Raji (cell line): ENCODE measurements around the gene CEP164.

ENCODE experiments used
- POLR2A ChIP-seq: IDR thresholded peaks from 2 replicates; pipeline ENCODE4 v1.6.1; 2011; ENCODE audit warnings: low read depth, low read length, control low read depth; ENCODE audit not compliant: insufficient read depth

CEP164 gene

DNA sequence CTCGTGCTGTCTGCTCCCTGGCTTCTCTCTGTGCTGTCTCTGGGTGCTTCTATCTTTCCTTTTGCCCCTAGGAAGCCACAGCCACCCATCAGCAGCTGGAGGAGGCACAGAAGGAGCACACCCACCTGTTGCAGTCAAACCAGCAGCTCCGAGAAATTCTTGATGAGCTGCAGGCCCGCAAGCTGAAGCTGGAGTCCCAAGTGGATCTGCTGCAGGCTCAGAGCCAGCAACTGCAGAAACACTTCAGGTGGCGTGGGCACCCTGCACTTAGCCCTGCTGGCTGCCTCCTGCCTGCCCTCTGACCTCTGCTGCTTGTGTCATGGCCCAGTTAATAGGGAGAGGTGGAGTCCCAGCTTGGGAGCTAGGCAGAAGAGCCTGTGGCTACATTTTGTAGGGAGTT, 67.8 kb downstream of the CEP164 start:
- no peak for TF ChIP-seq POLR2A

DNA sequence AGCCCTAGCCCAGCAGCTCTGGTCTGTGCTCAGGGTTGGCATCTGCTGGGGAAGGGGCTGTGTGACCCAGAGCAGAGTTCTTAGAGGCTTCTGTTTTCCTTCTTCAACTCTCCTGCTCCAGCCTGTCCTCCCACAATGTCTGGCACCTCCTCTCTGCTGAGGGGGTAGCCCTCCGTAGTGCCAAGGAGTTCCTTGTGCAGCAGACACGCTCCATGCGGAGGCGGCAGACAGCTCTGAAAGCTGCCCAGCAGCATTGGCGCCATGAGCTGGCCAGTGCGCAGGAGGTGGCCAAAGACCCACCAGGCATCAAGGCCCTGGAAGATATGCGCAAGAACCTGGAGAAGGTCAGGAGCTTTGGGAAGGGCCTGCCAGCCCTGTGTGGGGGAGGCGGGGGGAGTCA, 69.3 kb downstream of the CEP164 start:
- no peak for TF ChIP-seq POLR2A

DNA sequence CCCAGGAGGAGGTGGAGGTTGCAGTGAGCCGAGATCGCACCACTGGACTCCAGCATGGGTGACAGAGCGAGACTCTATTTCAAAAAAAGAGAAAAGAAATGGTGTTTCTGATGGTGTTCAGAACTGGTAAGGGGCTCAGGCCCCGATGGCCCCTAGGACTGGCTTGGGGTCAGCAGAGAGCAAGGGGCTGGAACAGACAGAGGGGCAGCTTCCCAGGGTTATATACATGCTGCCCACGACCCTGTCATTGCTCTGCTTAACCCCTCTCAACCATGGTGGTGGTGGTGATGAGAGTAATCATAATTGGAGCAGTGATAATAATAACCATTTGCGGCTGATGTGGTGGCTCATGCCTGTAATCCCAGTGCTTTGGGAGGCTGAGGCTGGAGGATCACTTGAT, 79.4 kb downstream of the CEP164 start:
- no peak for TF ChIP-seq POLR2A

DNA sequence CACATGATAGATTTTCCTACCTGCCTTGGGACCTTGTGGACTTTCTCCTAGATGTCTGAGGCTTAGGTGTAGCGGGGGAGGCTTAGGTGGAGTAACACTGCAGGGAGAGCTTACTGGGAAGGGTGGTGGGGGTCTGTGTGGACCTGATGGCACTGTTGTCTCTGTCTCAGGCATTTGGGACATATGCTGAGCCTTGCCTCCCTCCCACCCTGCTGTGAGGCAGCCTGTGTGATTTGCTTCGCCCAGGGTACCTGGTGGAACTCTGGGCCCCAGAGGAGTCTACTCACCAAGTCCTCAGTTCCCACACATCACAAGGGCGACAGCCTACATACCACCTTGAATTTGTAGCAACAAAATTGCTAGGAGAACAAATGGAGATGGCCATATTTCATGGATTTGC, 80.7 kb downstream of the CEP164 start:
- no peak for TF ChIP-seq POLR2A

DNA sequence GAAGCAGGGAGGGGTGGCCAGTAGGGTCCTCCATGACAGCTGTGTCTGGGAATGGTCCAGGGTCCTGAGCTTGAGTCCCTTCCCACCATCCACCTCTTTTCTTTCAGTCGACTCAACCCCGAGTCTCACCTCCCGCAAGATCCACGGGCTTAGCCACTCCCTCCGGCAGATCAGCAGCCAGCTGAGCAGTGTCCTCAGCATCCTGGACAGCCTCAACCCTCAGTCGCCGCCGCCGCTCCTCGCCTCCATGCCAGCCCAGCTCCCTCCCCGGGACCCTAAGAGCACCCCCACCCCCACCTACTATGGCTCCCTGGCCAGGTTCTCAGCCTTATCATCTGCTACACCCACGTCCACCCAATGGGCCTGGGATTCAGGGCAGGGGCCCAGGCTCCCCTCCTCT, 81.9 kb downstream of the CEP164 start:
- TF ChIP-seq POLR2A: no peak

DNA sequence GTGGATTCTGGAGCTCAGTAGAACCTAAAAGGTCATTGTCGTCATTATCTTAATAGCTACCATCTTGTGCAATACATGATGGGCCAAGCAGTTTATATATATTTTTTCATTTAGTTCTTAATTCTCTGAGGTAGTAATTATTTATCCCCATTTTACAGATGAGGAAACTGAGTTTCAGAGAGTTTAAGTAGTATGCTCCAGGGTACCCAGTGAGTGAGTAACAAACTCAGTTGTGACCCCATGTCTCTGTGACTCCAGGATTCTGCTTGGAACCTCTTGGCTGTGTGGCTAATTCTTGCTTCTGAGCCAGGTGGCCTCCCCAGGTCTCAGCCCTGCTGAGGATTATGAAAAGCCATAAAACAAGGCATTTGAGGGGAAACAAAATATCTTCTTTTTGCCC, 82.6 kb downstream of the CEP164 start:
- TF ChIP-seq POLR2A: no peak

DNA sequence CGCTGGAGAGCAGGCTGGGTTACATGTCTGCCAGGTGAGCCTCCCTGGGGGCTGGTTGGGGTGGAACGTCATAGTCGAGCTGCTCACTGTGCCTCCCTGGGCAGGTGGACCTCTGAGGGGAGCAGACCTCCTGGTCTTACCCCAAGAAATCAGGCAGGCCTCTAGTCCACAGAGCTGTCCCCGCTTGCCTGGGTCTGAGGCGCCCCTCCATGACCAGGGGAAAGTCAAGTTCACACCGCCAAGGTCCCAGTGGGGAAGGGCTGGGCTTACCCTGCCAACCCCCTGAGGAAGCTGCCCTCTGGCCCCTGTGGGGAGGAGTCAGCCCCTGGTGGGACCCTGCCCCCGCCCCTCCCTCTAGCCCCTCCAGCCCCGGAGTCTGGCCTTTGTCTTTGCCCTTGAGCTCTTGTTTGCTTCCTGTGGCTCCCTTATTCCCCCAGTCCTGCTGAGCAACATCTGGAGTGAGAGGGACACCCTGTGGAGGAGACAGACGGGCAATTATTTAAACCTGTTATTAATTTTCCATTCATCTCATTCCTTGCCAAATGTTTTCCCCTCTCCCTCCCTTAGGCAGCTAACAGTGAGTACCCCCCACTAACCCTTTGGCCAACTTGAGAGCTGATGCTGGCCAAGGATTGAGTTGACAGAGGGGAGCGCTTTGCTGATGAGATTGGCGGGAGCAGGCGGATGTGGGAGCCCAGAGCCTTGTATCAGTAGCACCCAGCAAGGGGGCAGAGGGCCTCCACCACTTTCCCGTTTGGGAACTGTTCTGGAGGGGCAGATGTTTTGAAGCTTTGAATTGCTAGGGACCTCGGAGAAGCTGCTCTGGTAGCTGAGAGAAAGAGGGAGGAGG, 83.4 kb downstream of the CEP164 start:
- no peak for TF ChIP-seq POLR2A

DNA sequence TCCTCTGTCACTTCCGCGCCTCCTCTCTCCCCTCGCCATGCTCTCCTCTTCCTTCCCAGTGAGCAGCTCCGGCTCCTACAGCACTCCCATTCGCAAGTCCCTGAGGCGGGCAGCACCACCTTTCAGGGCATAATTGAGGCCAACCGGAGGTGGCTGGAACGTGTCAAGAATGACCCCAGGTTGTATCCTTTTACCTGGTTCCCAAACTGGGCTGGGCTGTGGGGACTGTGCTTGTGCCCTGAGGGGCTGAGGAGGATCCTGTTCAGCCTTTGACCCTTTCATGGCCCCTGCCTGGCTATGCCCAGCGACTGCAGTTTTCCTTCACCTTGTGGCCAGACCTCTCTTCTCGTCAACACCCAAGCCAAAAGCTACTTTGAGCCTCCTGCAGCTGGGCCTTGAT, 84.1 kb downstream of the CEP164 start:
- TF ChIP-seq POLR2A: no peak

DNA sequence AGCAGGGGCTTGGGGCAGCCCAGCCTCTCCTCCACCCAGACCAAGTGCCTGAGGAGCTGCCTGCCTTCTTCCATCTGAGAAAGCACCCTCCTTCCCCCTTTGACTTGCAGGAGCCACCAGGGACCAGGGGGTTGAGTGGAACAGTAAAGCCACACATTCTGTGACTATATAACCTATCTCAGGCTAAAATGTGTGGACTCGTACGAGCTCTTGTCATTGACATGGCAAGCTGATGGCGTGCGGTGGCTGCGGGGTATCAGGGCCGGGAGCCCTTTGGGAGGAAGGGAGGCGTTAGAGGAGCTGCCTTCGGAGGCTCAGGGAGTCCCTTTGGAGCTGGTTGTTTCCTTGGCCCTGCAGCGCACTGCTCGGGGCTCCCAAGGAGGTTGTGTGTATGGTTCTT, 84.5 kb downstream of the CEP164 start:
- no peak for TF ChIP-seq POLR2A

DNA sequence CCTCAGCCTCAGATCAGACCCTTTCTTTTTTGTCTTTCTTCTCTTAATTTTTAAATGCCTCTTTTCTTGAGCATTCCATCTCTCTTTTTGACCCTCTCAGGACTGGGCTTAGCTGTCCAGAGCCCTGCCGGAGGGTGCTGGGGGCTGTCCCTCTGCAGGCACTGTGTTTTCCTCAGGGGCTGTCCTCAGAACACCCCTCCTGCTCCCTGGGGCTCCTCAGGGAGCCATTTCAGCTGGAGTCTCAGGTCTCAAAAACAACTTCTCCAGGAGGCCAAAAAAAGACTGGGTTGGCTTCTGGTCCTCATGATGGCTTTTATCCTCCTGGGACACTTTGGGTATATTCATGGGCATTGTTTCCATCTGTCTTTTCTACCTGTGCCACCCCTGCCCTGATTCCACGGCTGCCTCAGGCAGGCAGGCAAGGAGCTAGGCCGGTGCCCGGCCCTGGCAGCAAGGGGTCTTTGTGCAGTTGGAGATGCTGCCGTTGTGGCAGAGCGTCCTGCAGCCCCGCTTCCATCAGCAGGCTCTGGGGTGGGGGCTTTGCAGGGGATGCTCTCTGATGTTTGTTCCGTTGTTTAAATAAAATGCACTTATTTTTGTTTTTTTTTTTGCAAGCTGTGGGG, 85.1 kb downstream of the CEP164 start:
- no peak for TF ChIP-seq POLR2A

DNA sequence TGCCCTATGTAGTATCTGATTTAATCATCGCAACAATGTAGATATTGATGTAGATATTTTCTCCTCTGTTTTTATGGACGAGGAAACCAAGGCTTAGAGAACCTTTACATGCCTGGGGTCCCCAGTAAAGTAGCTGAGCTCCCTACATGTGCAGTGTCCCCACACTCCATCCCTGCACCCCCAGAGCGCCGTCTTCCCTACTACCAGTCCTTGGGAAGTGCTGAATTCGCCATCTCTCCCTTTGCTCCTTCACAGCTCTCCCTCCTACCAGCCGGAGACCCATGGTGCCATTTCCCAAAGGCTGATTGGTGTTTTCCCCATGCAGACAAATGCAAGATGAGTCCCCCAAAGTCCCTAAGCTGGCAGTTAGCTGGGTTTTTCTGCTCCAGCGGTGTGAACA, 86.0 kb downstream of the CEP164 start:
- TF ChIP-seq POLR2A: no peak

DNA sequence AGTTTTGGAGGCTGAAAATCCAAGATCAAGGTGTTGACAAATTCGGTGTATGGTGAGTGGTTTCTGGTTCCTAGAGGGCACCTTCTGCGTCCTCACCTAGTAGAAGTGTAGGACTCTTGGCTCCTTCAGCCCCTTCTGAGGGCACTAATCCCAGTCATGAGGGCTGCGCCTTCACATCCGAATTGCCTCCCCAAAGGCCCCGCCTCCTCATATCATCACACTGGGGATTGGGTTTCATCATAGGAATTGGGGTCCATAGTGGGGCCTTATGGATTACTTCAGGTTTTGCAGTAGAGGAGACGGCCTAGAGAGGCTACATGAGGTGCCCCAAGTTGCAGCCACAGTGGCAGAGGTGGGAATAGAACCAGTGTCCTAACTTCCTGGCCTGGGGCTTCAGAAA, 87.1 kb downstream of the CEP164 start:
- TF ChIP-seq POLR2A: no peak

DNA sequence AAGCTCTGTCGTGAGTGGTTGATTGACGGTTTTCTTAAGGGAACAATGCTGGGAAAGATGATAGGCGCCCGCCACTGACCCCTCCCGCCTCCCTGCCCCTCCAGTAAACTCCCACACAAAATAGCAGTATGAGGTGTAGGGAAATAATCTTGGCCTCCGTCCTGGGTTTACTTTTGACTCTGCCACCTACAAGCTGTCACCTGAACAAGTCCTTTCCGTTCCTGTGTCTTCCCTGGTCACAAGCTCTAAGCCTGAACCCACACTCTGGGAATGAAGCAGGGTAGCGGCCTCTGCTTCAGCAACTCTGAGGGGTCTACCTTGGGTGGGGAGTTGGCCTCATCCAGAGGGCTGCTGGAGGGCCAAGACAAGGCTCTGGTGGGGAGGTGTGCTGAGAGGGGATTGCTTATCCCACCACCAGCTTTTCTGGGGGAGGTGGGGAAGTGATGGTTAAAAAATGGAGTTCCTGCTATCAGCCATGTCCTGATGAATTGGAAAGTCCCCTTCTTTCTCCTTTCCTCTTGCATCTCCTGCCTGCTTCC, 87.8 kb downstream of the CEP164 start:
- no peak for TF ChIP-seq POLR2A

DNA sequence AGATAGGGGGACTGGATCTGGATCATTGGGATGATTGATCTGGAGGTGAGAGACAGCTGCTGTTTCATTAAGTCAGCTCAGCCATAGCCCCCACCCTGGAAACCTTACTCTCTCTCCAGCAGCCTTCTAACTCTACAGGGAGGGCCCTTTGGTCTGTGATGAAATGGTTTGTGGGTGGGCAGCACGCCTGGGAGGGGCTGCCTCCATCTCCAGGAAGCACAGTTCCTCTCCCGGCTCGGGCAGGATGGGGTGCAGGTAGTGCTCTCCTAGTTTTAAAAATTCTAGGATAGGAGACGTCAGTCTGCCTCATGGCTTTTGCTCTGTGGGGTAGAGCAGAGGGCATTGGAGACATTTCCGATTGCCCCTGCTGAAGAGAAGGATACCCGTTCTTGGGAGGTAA, 89.7 kb downstream of the CEP164 start:
- no peak for TF ChIP-seq POLR2A

DNA sequence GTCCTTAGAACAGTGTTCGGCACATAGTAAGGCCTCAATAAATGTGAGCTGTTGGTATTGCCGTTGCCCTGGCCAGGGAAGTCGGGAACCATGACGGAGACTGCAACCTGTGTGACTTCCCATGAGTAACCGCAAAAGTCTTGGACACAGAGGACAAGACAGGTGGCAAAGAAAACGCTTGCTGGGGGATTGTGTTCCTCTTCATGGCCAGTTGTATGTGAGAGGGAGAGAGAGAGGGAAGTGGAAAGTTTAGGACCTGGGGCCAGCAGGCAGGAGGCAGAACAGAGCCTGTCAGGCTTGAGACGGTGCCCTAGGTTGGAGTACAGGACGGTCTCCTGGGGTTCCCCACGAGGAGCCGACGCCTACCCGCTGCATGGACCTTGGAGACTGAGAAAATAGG, 90.2 kb downstream of the CEP164 start:
- no peak for TF ChIP-seq POLR2A

DNA sequence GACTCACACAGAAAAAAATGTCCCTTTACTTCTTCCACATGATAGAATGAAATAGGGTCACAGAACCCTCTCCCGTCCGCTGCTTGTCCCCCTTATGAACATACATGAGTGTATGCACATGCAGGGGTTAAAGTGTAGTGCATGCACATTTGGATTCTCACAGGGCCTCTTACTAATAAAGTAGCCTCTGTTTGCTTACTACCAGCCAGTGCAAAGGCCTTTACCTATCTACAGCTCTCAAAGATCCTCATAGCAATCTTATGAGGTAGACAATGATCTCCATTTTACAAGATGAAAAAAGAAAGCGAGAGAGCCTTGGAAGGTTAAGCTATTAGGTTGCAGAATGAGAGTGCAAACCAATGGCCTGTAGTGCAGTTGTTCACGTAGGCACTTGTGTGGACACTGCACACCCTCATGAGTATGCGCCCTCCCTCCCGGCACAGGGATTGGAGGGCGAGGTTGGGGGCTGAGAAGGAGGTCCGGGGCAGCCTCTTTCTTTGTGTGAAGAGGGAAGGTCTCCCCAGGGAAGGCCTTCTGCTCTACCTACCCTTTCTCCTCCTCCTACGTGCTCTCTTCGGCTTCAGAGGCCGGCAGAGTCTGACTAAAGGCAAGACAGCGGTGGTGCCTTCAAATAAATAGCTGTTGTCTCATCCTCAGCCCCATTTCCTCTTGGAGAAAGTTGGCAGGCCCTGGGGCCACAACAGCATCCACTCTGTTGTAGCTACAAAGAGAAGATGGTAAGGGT, 91.3 kb downstream of the CEP164 start:
- no peak for TF ChIP-seq POLR2A
